Suprapubic skin (tissue), 3 donors: ENCODE data around the gene RIT1.

Experiments
- POLR2A ChIP-seq, 2 donors: fragments of 450-650 bp; IDR thresholded peaks; one replicate each; pipeline ENCODE4 v1.6.1; 2017; ENCODE audit warnings: antibody characterized with exemption in 2 of 2, mild to moderate bottlenecking in 2 of 2, moderate library complexity in 2 of 2
- TF ChIP-seq, protein P1 (sequence below), 2 donors: fragments of 200-600 bp in 1 of 2; fragments of 450-650 bp in 1 of 2; sonication (generic) in 1 of 2; IDR thresholded peaks; one replicate each; pipeline ENCODE4 v1.5.1; 2016 to 2019; ENCODE audit warnings: antibody characterized with exemption in 2 of 2, mild to moderate bottlenecking in 1 of 2, moderate library complexity in 1 of 2

DNA sequence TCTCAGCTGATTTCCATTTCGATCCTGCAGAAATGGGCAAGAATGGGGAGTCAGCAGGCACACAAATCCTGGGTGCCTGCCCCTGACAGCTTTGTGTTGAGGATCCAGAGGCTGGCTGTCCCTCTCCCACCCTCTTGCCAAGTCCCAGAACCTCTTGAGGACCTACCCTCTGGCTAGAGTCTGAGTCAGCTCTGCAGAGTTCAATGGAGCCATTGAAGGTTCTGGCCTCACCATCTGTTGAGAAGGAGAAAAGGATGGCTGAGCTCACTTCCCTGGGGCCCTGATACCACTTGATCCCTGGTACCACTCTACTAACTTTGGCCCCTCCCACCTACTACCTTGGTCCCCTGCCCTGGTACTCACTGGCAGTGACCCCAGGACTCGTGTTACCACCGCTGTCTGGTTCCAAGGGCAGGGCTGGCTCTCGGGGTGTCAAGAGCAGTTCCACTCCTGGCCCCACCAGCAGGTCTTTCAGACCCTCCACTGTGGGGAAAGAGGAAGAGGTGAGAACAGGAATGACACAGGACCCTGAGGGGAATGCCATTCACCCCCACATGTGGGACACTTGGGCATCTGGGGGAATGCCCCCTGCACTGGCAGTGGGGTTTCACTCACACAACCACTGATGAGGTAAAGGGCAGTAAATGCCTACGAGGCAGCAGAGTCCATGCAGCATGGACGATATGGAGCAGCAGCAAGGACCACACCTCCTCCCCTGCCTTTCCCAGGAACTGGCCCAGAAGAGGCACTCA, 40.8 kb upstream of the RIT1 start:
- TF ChIP-seq, protein P1, sequence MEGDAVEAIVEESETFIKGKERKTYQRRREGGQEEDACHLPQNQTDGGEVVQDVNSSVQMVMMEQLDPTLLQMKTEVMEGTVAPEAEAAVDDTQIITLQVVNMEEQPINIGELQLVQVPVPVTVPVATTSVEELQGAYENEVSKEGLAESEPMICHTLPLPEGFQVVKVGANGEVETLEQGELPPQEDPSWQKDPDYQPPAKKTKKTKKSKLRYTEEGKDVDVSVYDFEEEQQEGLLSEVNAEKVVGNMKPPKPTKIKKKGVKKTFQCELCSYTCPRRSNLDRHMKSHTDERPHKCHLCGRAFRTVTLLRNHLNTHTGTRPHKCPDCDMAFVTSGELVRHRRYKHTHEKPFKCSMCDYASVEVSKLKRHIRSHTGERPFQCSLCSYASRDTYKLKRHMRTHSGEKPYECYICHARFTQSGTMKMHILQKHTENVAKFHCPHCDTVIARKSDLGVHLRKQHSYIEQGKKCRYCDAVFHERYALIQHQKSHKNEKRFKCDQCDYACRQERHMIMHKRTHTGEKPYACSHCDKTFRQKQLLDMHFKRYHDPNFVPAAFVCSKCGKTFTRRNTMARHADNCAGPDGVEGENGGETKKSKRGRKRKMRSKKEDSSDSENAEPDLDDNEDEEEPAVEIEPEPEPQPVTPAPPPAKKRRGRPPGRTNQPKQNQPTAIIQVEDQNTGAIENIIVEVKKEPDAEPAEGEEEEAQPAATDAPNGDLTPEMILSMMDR (IDR thresholded peaks at IDR 0.05), result no peak
- no peak for TF ChIP-seq POLR2A (IDR thresholded peaks at IDR 0.05)
